ENCODE measurements around the gene ANKS1B.

- TF ChIP-seq CTCF (IDR thresholded peaks at IDR 0.05; ENCODE audit: insufficient read depth, low read depth, low read length) (no peak), EZH2 (IDR thresholded peaks at IDR 0.05; ENCODE audit: insufficient read depth, low read length) (no peak)
These were observed 853.8 kb downstream of the ANKS1B start for GRCh38 chr12:99130808-99131553.
